Measurements from ENCODE around the gene PDLIM5. TPM values are rescaled to one million over a fixed set of nuclear protein-coding genes. Genes with fewer than 3 reads are reported as not detected.

Gene PDLIM5
- total RNA-seq, 4 donors from 2014 or later, result 62.9 to 133 (median 110) TPM

DNA sequence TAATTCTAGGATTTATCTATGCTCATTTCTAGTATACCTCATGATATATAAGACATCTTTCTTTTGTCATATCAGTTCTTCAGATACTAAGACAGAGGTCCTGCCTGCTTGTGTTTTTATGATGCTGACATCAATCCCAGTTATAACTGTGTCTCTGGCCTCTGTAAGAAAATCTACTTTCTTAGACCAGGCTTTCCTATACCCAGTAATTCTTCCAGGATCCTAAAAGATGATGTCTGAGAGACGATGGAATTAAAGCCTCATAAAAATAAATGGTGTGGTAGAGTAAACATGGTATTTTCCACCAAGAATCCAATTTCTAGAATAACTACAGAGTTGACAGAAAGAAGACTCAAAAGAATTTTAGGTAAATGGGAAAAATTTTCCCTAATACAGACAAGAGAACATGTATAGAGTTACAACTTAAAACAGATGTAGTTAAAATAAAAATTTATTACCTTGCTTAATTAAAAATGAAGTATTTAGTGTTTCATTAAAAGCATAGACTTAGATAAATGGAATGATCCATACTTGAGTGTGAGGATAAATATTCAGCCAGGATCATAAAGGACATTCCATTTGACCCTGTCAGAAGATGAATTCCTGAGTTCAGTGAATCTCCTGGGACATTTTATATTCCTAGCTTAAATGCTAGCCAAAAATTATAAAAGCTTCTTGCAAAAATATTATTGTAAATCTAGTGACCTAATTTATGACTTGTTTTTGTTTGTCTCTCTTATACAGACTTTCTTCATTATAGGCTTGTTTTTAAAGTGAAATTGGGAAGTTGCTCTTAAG is 137.4 kb downstream of the PDLIM5 start:
- intact Hi-C loops (cut with DNase I; ENCODE audit: low total_unique reads), result no loop called here
- no peak overlapping the region for H3K27ac ChIP-seq
- 33 to 65% methylated on average over 1 of the region's 1 CpG for WGBS, 2 donors (ENCODE audit: low coverage in 1 of 2)

DNA sequence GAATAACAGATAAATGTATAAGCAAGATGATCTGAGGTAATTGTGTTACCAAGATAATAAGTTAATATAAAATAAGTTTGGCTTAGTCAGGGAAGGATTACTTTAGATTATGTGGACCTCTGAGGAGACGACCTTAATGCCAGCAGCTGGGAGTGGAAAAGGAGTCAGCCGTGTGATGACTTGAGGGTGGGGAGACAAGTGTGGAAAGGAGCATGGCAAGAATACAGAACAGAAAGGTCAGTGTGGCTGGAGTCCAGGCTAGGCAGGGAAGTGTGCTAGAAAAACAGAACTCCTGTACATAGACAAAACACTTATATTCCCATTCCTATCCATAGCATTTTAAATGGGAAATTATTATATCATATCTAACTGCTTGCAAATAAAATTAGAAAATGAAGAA is 138.8 kb downstream of the PDLIM5 start:
- in situ Hi-C loops (cut with MboI; ENCODE audit: low pct_ligation_motif_present in 1 of 4, low pct_unique_long_range_greater_than_20kb in 1 of 4, low sequenced_read_pairs in 3 of 4) (loop anchor here in 1 of 4 donors (10.0 kb wide), 1 partner anchor 186 kb away; no protein-coding TSS in a partner anchor), intact Hi-C loops (cut with DNase I; ENCODE audit: low total_unique reads) (loop anchor here (10.0 kb wide), 1 partner anchor 136 kb away; the partner anchor contains the start of gene PDLIM5)
- no peaks in the 10 kb centered on the region for H3K27me3 ChIP-seq
- no peaks in the 10 kb centered on the region for H3K9me3 ChIP-seq
- no peak for DNase-seq
- H3K36me3 ChIP-seq, result peaks cover 0 to 21% (median 6%) of the 10 kb centered on the region in 4 donors
- H3K4me1 ChIP-seq, result peaks cover 0 to 7% (median 0%) of the 10 kb centered on the region in 4 donors
- TF ChIP-seq, protein P1, sequence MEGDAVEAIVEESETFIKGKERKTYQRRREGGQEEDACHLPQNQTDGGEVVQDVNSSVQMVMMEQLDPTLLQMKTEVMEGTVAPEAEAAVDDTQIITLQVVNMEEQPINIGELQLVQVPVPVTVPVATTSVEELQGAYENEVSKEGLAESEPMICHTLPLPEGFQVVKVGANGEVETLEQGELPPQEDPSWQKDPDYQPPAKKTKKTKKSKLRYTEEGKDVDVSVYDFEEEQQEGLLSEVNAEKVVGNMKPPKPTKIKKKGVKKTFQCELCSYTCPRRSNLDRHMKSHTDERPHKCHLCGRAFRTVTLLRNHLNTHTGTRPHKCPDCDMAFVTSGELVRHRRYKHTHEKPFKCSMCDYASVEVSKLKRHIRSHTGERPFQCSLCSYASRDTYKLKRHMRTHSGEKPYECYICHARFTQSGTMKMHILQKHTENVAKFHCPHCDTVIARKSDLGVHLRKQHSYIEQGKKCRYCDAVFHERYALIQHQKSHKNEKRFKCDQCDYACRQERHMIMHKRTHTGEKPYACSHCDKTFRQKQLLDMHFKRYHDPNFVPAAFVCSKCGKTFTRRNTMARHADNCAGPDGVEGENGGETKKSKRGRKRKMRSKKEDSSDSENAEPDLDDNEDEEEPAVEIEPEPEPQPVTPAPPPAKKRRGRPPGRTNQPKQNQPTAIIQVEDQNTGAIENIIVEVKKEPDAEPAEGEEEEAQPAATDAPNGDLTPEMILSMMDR (IDR thresholded peaks at IDR 0.05), result no peak
- TF ChIP-seq POLR2A (IDR thresholded peaks at IDR 0.05) (no peak), EP300 (IDR thresholded peaks at IDR 0.05; ENCODE audit: low read depth) (no peak), POLR2AphosphoS5 (IDR thresholded peaks at IDR 0.05) (no peak)
- H3K4me3 ChIP-seq, result no peak overlapping the region
- 65 to 74% methylated on average over 2 of the region's 2 CpGs for WGBS, 2 donors (ENCODE audit: low coverage in 1 of 2)
- H3K27ac ChIP-seq, result no peak overlapping the region

More for the DNA sequence above, 137.4 kb downstream of the PDLIM5 start:
- no peak for DNase-seq
- TF ChIP-seq POLR2AphosphoS5 (IDR thresholded peaks at IDR 0.05) (no peak), EP300 (IDR thresholded peaks at IDR 0.05; ENCODE audit: low read depth) (no peak), POLR2A (IDR thresholded peaks at IDR 0.05) (no peak)
- TF ChIP-seq, protein P1 (IDR thresholded peaks at IDR 0.05), result no peak
- H3K27me3 ChIP-seq, result no peaks in the 10 kb centered on the region
- H3K9me3 ChIP-seq, result no peaks in the 10 kb centered on the region
- peaks cover 0 to 7% (median 0%) of the 10 kb centered on the region in 4 donors for H3K4me1 ChIP-seq
- in situ Hi-C loops (cut with MboI; ENCODE audit: low pct_ligation_motif_present in 1 of 4, low pct_unique_long_range_greater_than_20kb in 1 of 4, low sequenced_read_pairs in 3 of 4), result no loop called here
- H3K36me3 ChIP-seq, result peaks cover 0 to 22% (median 7%) of the 10 kb centered on the region in 4 donors
- no peak overlapping the region for H3K4me3 ChIP-seq

DNA sequence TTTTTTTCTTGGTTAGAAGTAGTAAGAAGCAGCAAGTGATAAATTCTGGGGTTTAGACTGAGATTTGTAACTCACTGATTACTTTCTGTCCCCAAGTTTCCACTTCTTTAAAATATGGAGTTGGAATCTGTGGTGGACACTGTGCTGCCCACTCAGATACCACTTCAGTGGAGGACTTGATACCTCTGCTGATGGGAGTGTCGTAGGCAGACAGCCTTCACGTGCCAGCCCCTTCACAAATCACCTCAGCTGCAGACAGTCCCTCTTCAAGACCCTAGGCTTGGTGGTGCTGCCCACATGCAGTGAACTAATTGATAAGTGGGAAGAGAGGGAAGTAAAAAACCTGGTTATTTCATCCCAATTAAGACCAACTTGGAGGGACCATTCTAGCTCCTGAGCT is 139.5 kb downstream of the PDLIM5 start:
- DNase-seq, result no peak
- Histone ChIP-seq H3K4me3 (no peak overlapping the region), H3K4me1 (peaks cover 0 to 7% (median 0%) of the 10 kb centered on the region in 4 donors), H3K27me3 (no peaks in the 10 kb centered on the region), H3K9me3 (no peaks in the 10 kb centered on the region), H3K36me3 (peaks cover 0 to 13% (median 2%) of the 10 kb centered on the region in 4 donors), H3K27ac (no peak overlapping the region)
- in situ Hi-C loops (cut with MboI; ENCODE audit: low pct_ligation_motif_present in 1 of 4, low pct_unique_long_range_greater_than_20kb in 1 of 4, low sequenced_read_pairs in 3 of 4) (loop anchor here in 1 of 4 donors (10.0 kb wide), 1 partner anchor 186 kb away; no protein-coding TSS in a partner anchor), intact Hi-C loops (cut with DNase I; ENCODE audit: low total_unique reads) (loop anchor here (10.0 kb wide), 1 partner anchor 136 kb away; the partner anchor contains the start of gene PDLIM5)
- WGBS, 2 donors (ENCODE audit: low coverage in 1 of 2), result 94% methylated on average over 2 of the region's 2 CpGs; no CpG with 5 or more reads in 1 of the 2 donors
- TF ChIP-seq, protein P1 (IDR thresholded peaks at IDR 0.05), result no peak
- no peak for TF ChIP-seq EP300 (IDR thresholded peaks at IDR 0.05; ENCODE audit: low read depth)
- TF ChIP-seq POLR2A (IDR thresholded peaks at IDR 0.05), result no peak
- no peak for TF ChIP-seq POLR2AphosphoS5 (IDR thresholded peaks at IDR 0.05)

DNA sequence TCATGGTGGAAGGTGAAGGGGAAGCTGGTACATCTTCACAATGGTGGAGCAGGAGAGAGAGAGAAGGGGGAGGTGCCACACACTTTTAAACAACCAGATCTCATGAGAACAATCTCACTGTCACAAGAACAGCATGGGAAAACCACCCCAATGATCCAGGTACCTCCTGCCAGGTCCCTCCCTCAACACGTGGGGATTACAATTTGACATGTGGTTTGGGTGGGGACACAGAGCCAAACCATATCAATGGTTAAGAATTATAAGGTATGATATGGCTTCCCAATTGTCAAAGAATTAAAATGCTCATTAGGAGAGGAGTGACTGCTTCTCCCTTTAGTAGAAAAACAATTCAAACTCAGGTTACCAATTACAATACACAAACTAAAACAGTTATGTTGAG is 143.3 kb downstream of the PDLIM5 start:
- Histone ChIP-seq H3K4me1 (no peaks in the 10 kb centered on the region), H3K36me3 (no peaks in the 10 kb centered on the region), H3K27me3 (no peaks in the 10 kb centered on the region), H3K4me3 (no peak overlapping the region), H3K9me3 (no peaks in the 10 kb centered on the region), H3K27ac (no peak overlapping the region)
- no peak for TF ChIP-seq POLR2A (IDR thresholded peaks at IDR 0.05)
- TF ChIP-seq EP300 (IDR thresholded peaks at IDR 0.05; ENCODE audit: low read depth), result no peak
- TF ChIP-seq POLR2AphosphoS5 (IDR thresholded peaks at IDR 0.05), result no peak
- TF ChIP-seq, protein P1 (IDR thresholded peaks at IDR 0.05), result no peak
- DNase-seq, result no peak
- intact Hi-C loops (cut with DNase I; ENCODE audit: low total_unique reads) (loop anchor here (10.0 kb wide), 1 partner anchor 140 kb away; the partner anchor contains the start of gene PDLIM5), in situ Hi-C loops (cut with MboI; ENCODE audit: low pct_ligation_motif_present in 1 of 4, low pct_unique_long_range_greater_than_20kb in 1 of 4, low sequenced_read_pairs in 3 of 4) (loop anchor here in 2 of 4 donors (5.0 to 10.0 kb wide), 2 partner anchors 188 to 190 kb away; no protein-coding TSS in a partner anchor)
- WGBS, 2 donors (ENCODE audit: low coverage in 1 of 2), result 53 to 63% methylated on average over 1 of the region's 1 CpG

Measured in transverse colon (tissue), 4 donors.